A549 (cell line): Measurements from ENCODE around the gene CDC42. TPM values are rescaled to one million over a fixed set of nuclear protein-coding genes. Genes with fewer than 3 reads are reported as not detected.

Experiments used
- ATAC-seq, 2 experiments: fragments of 200-7000 bp in 1 of 2; fragments of >200 bp in 1 of 2; cut with Nextera tagmentation in 1 of 2; cut with Tn5 transposase in 1 of 2; 3 replicates each; pipeline versions ENCODE4 v1.8.0 to v1.9.1; 2018 to 2020; ENCODE audit warnings: mild to moderate bottlenecking in 1 of 2, moderate library complexity in 1 of 2
- CTCF ChIA-PET: fragments of 300-600 bp; sonication (Branson Sonifier 250); formaldehyde crosslinking; extraction: SDS; loops from one replicate; lab custom pipeline; 2021; ENCODE audit warnings: antibody characterized with exemption, inconsistent platforms; lab: Yijun Ruan, JAX
- POLR2A ChIA-PET: fragments of 350-600 bp; formaldehyde crosslinking; extraction: SDS; loops from one replicate; lab custom pipeline; 2021; ENCODE audit warnings: antibody characterized with exemption, inconsistent platforms; lab: Yijun Ruan, JAX
- DNase-seq, 2 experiments: peaks; one replicate each; pipeline versions ENCODE4 v3.0.0 to v3.0.0-alpha.2; 2011 to 2016; ENCODE audit warnings: low read depth in 1 of 2, low spot score in 1 of 2
- FAIRE-seq: peaks from 2 replicates; lab custom pipeline; 2011; peaks lifted over from hg19 to GRCh38; lab: Jason Lieb, UNC
- H3K27ac ChIP-seq, 2 experiments: fragments of >200 bp; sonication (Bioruptor Twin); formaldehyde crosslinking; 3 replicates each; pipeline ENCODE4 v1.5.1; 2016 to 2017
- H3K4me1 ChIP-seq: fragments of >200 bp; sonication (Bioruptor Twin); formaldehyde crosslinking; 3 replicates; pipeline ENCODE4 v1.6.1; 2016
- H3K4me2 ChIP-seq: fragments of >200 bp; sonication (Bioruptor Twin); formaldehyde crosslinking; 3 replicates; pipeline ENCODE4 v1.6.1; 2016
- H3K4me3 ChIP-seq: fragments of >200 bp; sonication (Bioruptor Twin); formaldehyde crosslinking; 3 replicates; pipeline ENCODE4 v1.5.1; 2016
- H3K9me3 ChIP-seq: fragments of >200 bp; sonication (Bioruptor Twin); formaldehyde crosslinking; 3 replicates; pipeline ENCODE4 v1.6.1; 2016
- CBX2 ChIP-seq: fragments of 200-600 bp; sonication (generic); IDR thresholded peaks from 2 replicates; pipeline ENCODE4 v1.6.1; 2016; ENCODE audit warnings: low read depth, mild to moderate bottlenecking, borderline replicate concordance
- CEBPB ChIP-seq, 2 experiments: fragments of >200 bp in 1 of 2; sonication (Bioruptor Twin) in 1 of 2; formaldehyde crosslinking in 1 of 2; IDR thresholded peaks; 2 replicates each; pipeline ENCODE4 v1.6.1; 2012 to 2016
- CHD2 ChIP-seq: fragments of 150-350 bp; IDR thresholded peaks from 2 replicates; pipeline ENCODE4 v1.6.1; 2014; ENCODE audit warnings: low read length; ENCODE audit not compliant: partially characterized antibody
- EHF ChIP-seq: fragments of 250-450 bp; sonication (Bioruptor Pico); IDR thresholded peaks from 2 replicates; pipeline ENCODE4 v1.5.0; 2020; ENCODE audit warnings: mild to moderate bottlenecking
- FOSB ChIP-seq: fragments of 250-450 bp; sonication (Bioruptor Pico); IDR thresholded peaks from 2 replicates; pipeline ENCODE4 v1.5.0; 2020; ENCODE audit warnings: mild to moderate bottlenecking, moderate library complexity
- FOXS1 ChIP-seq: fragments of 250-450 bp; sonication (Bioruptor Pico); IDR thresholded peaks from 2 replicates; pipeline ENCODE4 v1.5.0; 2020; ENCODE audit warnings: mild to moderate bottlenecking, moderate library complexity
- GATA3 ChIP-seq: IDR thresholded peaks from 2 replicates; pipeline ENCODE4 v1.6.1; 2012; ENCODE audit warnings: borderline replicate concordance
- HEYL ChIP-seq: fragments of 250-450 bp; sonication (Bioruptor Pico); IDR thresholded peaks from 2 replicates; pipeline ENCODE4 v1.8.0; 2021; ENCODE audit warnings: mild to moderate bottlenecking, moderate library complexity
- HOXB5 ChIP-seq: fragments of 250-450 bp; sonication (Bioruptor Pico); IDR thresholded peaks from 2 replicates; pipeline ENCODE4 v1.5.0; 2020; ENCODE audit warnings: mild to moderate bottlenecking, moderate library complexity
- JUN ChIP-seq, 2 experiments: fragments of >200 bp; sonication (Bioruptor Twin); formaldehyde crosslinking; IDR thresholded peaks; 2 replicates in 1 of 2; 3 replicates in 1 of 2; pipeline ENCODE4 v1.6.1; 2016 to 2017
- JUNB ChIP-seq: fragments of >200 bp; sonication (Bioruptor Twin); formaldehyde crosslinking; IDR thresholded peaks from 2 replicates; pipeline ENCODE4 v1.6.1; 2016
- MAFK ChIP-seq: fragments of 450-650 bp; IDR thresholded peaks from 2 replicates; pipeline ENCODE4 v1.6.1; 2014; ENCODE audit not compliant: partially characterized antibody
- MAZ ChIP-seq: fragments of 150-350 bp; IDR thresholded peaks from 2 replicates; pipeline ENCODE4 v1.6.1; 2014; ENCODE audit warnings: antibody characterized with exemption, low read depth, low read length, borderline replicate concordance
- NPAS2 ChIP-seq: fragments of 250-450 bp; sonication (Bioruptor Pico); IDR thresholded peaks from 2 replicates; pipeline ENCODE4 v1.8.0; 2022; ENCODE audit warnings: mild to moderate bottlenecking, moderate library complexity, borderline replicate concordance
- NR3C1 ChIP-seq: fragments of >200 bp; sonication (Bioruptor Twin); formaldehyde crosslinking; IDR thresholded peaks from 3 replicates; pipeline ENCODE4 v1.6.1; 2017
- POLR2AphosphoS2 ChIP-seq: conservative IDR thresholded peaks from 2 replicates; pipeline ENCODE4 v1.6.1; 2012; ENCODE audit warnings: low read length, improper control_type of control experiment, inconsistent platforms
- RAD21 ChIP-seq, 2 experiments: fragments of >200 bp in 1 of 2; sonication (Bioruptor Twin) in 1 of 2; formaldehyde crosslinking in 1 of 2; IDR thresholded peaks in 1 of 2; conservative IDR thresholded peaks in 1 of 2; 2 replicates in 1 of 2; 3 replicates in 1 of 2; pipeline ENCODE4 v1.6.1; 2012 to 2018; ENCODE audit warnings: inconsistent platforms in 1 of 2
- RNF2 ChIP-seq: fragments of 200-600 bp; sonication (generic); IDR thresholded peaks from 2 replicates; pipeline ENCODE4 v1.6.1; 2016; ENCODE audit warnings: low read depth, mild to moderate bottlenecking, antibody characterized with exemption, moderate library complexity, borderline replicate concordance
- SMC3 ChIP-seq: fragments of >200 bp; sonication (Bioruptor Twin); formaldehyde crosslinking; IDR thresholded peaks from 3 replicates; pipeline ENCODE4 v1.6.1; 2018; ENCODE audit warnings: inconsistent platforms
- SREBF2 ChIP-seq: fragments of 450-650 bp; IDR thresholded peaks from 2 replicates; pipeline ENCODE4 v1.6.1; 2014; ENCODE audit warnings: mild to moderate bottlenecking, moderate library complexity
- TP53 ChIP-seq: fragments of 250-450 bp; sonication (Bioruptor Pico); IDR thresholded peaks from 2 replicates; pipeline ENCODE4 v1.5.0; 2021; ENCODE audit warnings: mild to moderate bottlenecking, moderate library complexity
- WGBS: methylation state at CpG from one replicate; pipeline ENCODE4 v1.1.6; 2017; ENCODE audit errors: missing lambda C conversion rate; 5-methylcytosine and 5-hydroxymethylcytosine counted together
- polyA plus RNA-seq, 4 experiments: library from polyadenylated mRNA; depleted of rRNA in 3 of 4; stranded (reverse); fragments of >200 nt; fragmentation: RNase III in 1 of 4; extraction: RNeasy Plus Mini Kit Qiagen cat#74134 plus additional on column Dnase treatment in 1 of 4; gene quantifications; 2 replicates in 3 of 4; 3 replicates in 1 of 4; pipeline ENCODE4 v1.2.3, GENCODE V29; 2011 to 2017
- TF ChIP-seq, protein P1 (sequence below): fragments of 250-450 bp; sonication (Bioruptor Pico); IDR thresholded peaks from 2 replicates; pipeline ENCODE4 v1.5.0; 2020; ENCODE audit warnings: low read depth, mild to moderate bottlenecking, moderate library complexity
- TF ChIP-seq, protein P2 (sequence below): fragments of >200 bp; sonication (Bioruptor Twin); formaldehyde crosslinking; IDR thresholded peaks from 3 replicates; pipeline ENCODE4 v1.5.1; 2016
- TF ChIP-seq, protein P3 (sequence below): IDR thresholded peaks from 2 replicates; pipeline ENCODE4 v1.6.1; 2012
- TF ChIP-seq, protein P4 (sequence below): IDR thresholded peaks from 2 replicates; pipeline ENCODE4 v1.6.1; 2012; ENCODE audit warnings: low read depth, borderline replicate concordance
- TF ChIP-seq, protein P5 (sequence below): fragments of 200-600 bp; sonication (generic); IDR thresholded peaks from 2 replicates; pipeline ENCODE4 v1.6.1; 2016; ENCODE audit warnings: antibody characterized with exemption, mild to moderate bottlenecking, moderate library complexity
- TF ChIP-seq, protein P6 (sequence below): fragments of 150-350 bp; IDR thresholded peaks from 2 replicates; pipeline ENCODE4 v1.6.1; 2014; ENCODE audit warnings: low read depth, mild to moderate bottlenecking, low read length

Gene CDC42
- polyA plus RNA-seq, 2 of the 4 experiments (the other 2 are of a cell fraction) = 155 to 212 TPM

DNA sequence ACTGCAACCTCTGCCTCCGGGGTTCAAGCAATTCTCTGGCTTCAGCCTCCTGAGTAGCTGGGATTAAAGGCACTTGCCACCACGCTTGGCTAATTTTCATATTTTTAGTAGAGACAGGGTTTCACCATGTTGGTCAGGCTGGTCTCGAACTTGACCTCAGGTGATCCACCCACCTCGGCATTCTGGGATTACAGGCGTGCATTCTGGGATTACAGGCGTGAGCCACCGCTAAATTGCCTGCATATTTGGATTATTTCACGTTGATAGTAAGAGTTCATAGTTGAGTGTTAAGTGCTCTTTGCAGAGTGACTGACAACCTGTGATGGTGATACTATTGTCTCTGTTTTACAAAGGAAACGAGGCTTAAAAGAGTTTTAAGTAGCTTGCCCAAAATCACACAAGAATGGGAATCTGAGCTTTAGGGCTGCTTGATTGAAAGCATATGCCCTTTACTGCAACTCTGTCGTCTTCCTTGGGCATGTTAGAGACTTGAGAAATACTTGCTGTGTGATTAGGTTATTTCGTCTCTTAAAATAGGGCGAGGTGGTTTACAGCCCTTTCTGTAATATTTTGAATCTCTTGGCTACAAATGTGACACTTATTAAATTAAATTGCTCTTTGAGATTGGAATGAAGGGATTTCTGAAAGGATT lies 12.4 kb downstream of the CDC42 start (continued):
- no peak for TF ChIP-seq CBX2
- TF ChIP-seq, all 56 proteins: peak for 0

DNA sequence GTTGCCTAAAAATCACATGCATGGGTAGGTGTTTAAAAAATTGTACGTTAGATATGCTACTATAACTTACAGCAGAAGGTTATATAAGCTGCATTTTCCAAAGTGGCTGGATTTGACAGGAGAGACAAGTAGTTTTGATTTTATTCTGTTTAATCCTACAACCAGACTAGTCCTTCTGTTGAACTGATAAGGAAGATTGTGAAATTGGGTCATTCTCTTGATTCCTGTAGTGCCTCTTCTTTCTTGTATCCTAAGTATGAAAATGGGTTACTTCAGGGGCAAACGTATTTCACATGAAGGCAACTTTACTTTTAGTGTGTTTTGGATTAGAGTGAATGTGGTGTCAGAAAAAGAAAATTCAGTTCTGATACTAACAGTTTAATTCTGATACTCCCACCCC lies 19.0 kb downstream of the CDC42 start:
- ChIA-PET CTCF (no interaction called here), POLR2A (no interaction called here)
- Histone ChIP-seq H3K4me2 (no peak overlapping the region), H3K9me3 (no peaks in the 10 kb centered on the region), H3K4me1 (peaks cover 16% of the 10 kb centered on the region), H3K27ac (no peak overlapping the region), H3K4me3 (no peak overlapping the region)
- FAIRE-seq (no peak), ATAC-seq (no peak), DNase-seq (no peak)
- WGBS = 92% methylated on average over 2 of the region's 2 CpGs
- no peak for TF ChIP-seq JUN (IDR thresholded peaks at IDR 0.05)
- TF ChIP-seq GATA3 = no peak
- TF ChIP-seq FOSB (CRISPR knock-in tag) = no peak
- TF ChIP-seq NR3C1 = no peak
- TF ChIP-seq MAFK = no peak
- TF ChIP-seq MAZ = no peak
- TF ChIP-seq CEBPB (IDR thresholded peaks at IDR 0.05) = no peak
- no peak for TF ChIP-seq SREBF2
- TF ChIP-seq POLR2AphosphoS2 = no peak
- no peak for TF ChIP-seq RAD21 (conservative IDR thresholded peaks at IDR 0.05 in 1 of 2, IDR thresholded peaks at IDR 0.05 in 1 of 2)
- TF ChIP-seq, protein P1, sequence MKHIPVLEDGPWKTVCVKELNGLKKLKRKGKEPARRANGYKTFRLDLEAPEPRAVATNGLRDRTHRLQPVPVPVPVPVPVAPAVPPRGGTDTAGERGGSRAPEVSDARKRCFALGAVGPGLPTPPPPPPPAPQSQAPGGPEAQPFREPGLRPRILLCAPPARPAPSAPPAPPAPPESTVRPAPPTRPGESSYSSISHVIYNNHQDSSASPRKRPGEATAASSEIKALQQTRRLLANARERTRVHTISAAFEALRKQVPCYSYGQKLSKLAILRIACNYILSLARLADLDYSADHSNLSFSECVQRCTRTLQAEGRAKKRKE (CRISPR knock-in tag) = no peak
- TF ChIP-seq SMC3 = no peak
- TF ChIP-seq TP53 = no peak
- TF ChIP-seq, protein P2, sequence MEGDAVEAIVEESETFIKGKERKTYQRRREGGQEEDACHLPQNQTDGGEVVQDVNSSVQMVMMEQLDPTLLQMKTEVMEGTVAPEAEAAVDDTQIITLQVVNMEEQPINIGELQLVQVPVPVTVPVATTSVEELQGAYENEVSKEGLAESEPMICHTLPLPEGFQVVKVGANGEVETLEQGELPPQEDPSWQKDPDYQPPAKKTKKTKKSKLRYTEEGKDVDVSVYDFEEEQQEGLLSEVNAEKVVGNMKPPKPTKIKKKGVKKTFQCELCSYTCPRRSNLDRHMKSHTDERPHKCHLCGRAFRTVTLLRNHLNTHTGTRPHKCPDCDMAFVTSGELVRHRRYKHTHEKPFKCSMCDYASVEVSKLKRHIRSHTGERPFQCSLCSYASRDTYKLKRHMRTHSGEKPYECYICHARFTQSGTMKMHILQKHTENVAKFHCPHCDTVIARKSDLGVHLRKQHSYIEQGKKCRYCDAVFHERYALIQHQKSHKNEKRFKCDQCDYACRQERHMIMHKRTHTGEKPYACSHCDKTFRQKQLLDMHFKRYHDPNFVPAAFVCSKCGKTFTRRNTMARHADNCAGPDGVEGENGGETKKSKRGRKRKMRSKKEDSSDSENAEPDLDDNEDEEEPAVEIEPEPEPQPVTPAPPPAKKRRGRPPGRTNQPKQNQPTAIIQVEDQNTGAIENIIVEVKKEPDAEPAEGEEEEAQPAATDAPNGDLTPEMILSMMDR = no peak
- TF ChIP-seq, protein P3, sequence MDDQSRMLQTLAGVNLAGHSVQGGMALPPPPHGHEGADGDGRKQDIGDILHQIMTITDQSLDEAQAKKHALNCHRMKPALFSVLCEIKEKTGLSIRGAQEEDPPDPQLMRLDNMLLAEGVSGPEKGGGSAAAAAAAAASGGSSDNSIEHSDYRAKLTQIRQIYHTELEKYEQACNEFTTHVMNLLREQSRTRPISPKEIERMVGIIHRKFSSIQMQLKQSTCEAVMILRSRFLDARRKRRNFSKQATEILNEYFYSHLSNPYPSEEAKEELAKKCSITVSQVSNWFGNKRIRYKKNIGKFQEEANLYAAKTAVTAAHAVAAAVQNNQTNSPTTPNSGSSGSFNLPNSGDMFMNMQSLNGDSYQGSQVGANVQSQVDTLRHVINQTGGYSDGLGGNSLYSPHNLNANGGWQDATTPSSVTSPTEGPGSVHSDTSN = no peak
- no peak for TF ChIP-seq EHF (CRISPR knock-in tag)

DNA sequence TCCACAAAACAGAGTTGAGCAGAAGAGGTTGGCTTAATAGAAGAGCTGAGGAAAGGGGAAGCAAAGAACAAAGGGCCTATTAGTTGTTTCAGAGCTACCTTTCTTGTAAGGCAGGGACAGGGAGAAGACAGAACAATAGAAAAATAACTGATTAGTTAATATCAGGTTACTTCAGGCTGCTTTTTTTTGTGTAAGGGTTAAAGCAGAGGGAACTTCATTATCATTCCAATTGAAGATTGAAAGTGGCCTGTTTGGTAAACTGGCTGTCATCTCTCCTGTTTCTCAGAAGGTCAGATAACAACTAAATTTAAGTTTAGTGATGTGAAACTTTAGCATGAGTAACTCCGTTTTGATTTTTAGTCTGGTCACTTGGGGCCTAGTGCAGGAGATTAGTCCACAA lies 22.3 kb downstream of the CDC42 start:
- 90% methylated on average over 1 of the region's 1 CpG for WGBS
- CTCF ChIA-PET = interaction anchor here (0.6 kb wide), 1 partner anchor 25 kb away, joined by 3 read pairs; no protein-coding TSS in a partner anchor
- H3K27ac ChIP-seq = no peak overlapping the region
- POLR2A ChIA-PET = no interaction called here
- DNase-seq = no peak
- H3K4me2 ChIP-seq = no peak overlapping the region
- ATAC-seq = no peak
- FAIRE-seq = no peak
- H3K4me1 ChIP-seq = peaks cover 16% of the 10 kb centered on the region
- no peak overlapping the region for H3K4me3 ChIP-seq
- TF ChIP-seq RNF2 (no peak), FOXS1 (no peak), JUNB (no peak), CHD2 (no peak), HEYL (CRISPR knock-in tag) (no peak), CBX2 (no peak), NPAS2 (no peak), JUN (IDR thresholded peaks at IDR 0.05) (no peak), MAFK (no peak), HOXB5 (no peak)
- TF ChIP-seq, protein P4, sequence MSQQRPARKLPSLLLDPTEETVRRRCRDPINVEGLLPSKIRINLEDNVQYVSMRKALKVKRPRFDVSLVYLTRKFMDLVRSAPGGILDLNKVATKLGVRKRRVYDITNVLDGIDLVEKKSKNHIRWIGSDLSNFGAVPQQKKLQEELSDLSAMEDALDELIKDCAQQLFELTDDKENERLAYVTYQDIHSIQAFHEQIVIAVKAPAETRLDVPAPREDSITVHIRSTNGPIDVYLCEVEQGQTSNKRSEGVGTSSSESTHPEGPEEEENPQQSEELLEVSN = no peak
- TF ChIP-seq, protein P5, sequence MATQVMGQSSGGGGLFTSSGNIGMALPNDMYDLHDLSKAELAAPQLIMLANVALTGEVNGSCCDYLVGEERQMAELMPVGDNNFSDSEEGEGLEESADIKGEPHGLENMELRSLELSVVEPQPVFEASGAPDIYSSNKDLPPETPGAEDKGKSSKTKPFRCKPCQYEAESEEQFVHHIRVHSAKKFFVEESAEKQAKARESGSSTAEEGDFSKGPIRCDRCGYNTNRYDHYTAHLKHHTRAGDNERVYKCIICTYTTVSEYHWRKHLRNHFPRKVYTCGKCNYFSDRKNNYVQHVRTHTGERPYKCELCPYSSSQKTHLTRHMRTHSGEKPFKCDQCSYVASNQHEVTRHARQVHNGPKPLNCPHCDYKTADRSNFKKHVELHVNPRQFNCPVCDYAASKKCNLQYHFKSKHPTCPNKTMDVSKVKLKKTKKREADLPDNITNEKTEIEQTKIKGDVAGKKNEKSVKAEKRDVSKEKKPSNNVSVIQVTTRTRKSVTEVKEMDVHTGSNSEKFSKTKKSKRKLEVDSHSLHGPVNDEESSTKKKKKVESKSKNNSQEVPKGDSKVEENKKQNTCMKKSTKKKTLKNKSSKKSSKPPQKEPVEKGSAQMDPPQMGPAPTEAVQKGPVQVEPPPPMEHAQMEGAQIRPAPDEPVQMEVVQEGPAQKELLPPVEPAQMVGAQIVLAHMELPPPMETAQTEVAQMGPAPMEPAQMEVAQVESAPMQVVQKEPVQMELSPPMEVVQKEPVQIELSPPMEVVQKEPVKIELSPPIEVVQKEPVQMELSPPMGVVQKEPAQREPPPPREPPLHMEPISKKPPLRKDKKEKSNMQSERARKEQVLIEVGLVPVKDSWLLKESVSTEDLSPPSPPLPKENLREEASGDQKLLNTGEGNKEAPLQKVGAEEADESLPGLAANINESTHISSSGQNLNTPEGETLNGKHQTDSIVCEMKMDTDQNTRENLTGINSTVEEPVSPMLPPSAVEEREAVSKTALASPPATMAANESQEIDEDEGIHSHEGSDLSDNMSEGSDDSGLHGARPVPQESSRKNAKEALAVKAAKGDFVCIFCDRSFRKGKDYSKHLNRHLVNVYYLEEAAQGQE = no peak
- TF ChIP-seq, protein P6, sequence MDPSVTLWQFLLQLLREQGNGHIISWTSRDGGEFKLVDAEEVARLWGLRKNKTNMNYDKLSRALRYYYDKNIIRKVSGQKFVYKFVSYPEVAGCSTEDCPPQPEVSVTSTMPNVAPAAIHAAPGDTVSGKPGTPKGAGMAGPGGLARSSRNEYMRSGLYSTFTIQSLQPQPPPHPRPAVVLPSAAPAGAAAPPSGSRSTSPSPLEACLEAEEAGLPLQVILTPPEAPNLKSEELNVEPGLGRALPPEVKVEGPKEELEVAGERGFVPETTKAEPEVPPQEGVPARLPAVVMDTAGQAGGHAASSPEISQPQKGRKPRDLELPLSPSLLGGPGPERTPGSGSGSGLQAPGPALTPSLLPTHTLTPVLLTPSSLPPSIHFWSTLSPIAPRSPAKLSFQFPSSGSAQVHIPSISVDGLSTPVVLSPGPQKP = no peak
- H3K9me3 ChIP-seq = no peaks in the 10 kb centered on the region
